GM18858 (cell line): ENCODE data around the gene HIBCH.

Source experiments
- ATAC-seq: cut with Tn5 transposase; IDR thresholded peaks from one replicate; pipeline ENCODE4 v1.9.1; 2021; ENCODE audit not compliant: unreplicated experiment

Gene HIBCH

DNA sequence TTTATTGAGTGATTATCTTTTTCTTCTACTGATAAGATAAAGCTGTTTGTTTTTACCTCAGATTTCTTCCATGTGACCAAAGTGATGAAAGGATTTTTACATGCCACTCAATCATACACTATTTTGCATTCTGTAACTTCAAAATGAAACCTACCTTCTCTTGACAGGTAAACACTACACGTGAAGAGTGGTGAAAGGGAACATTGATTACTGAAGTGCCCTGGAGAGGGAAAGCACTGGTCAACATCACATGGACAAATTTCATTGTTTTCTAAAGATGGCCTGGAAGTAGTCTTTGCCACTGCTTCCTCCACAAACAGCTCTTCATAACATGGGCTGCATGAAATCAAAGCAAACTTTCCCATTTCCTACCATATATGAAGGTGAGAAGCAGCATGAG is 120.1 kb downstream of the HIBCH start:
- ATAC-seq = no peak

DNA sequence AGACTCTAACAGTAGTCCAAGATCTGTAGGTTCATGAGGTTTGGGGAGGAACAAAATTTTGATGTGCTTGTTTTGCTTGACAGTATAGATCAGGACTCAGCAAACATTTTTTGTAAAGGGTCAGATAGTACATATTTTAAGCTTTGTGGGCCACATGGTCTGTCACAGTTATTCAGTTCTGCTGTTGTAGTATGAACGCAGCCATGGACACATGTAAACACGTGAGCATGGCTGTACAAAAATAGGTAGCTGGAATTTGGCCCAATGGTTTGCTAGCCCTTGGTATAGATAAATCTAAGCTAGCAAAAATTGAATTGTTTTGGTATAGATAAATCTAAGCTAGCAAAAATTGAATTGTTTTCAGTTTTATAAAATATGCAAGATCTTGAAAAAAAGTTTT is 120.5 kb downstream of the HIBCH start:
- no peak for ATAC-seq

DNA sequence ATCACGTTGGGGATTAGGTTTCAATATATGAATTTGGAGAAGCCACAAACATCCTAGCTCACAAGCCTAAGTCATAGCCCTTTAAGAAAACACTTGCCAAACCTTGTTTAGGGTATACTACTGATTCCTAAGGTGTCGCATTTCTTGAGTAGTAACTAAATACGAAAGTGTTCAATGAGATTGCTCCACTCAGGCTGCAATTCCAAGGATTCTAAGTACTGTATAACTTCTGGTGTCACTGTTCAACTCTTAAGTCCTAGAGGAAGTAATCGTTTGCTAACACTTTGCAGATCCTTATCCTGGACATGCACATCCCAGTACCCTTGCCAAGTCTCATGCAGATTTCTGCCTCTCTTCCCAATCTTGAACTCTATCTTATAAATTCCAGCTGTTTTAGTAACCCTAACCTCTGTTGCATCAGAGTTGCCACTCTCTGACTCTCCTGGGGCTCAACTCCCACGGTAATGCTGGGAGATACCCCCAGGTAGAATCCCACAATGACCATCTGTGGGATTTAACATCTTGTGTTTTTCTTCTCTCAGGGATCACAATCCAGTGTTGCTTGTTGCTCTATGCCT is 122.4 kb downstream of the HIBCH start:
- no peak for ATAC-seq

DNA sequence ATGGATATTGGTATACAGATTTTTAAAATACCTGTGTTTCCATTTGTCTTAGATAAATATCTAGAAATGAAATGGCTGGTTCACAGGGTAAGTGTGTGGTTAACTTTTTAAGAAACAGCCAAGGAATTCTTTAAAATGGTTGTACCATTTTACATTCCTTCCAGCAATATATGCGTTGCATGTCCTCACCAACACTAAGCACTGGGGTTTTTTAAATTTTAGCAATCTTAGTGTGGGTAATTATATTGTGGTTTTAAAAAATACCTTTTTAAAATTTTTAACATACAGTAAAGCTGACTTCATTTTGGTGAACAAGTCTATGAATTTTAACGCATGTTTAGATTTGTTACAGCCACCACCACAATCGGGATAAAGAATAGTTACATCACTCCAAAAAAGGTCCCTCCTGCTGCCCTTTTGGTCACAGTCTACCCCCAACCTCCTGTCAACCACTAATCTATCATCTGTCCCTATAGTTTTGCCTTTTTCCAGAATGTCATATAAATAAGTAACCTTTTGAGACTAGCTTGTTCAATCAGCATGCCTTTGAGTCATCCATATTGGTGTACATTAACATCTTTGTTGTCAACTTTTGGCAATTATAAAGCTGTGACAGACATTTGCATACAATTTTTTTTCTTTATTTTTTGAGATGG is 129.0 kb downstream of the HIBCH start:
- no peak for ATAC-seq

DNA sequence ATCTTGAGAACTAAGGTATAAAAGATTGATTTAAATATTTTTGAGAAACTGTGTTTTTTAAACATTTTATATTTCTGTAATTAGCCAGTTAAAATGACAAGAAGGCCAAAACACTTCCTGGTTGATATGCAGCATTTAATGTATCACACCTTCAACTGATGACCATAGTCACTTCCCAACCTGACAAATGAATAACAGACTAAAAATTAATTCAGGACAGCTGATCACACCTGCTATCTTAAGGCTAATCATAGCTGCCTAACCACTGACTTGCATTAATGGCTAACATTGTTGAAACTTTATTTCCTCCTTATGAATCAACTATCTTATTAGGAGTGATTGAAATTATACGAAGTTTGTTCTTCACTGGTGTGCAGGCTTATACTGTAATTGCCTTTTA is 131.3 kb downstream of the HIBCH start:
- no peak for ATAC-seq

DNA sequence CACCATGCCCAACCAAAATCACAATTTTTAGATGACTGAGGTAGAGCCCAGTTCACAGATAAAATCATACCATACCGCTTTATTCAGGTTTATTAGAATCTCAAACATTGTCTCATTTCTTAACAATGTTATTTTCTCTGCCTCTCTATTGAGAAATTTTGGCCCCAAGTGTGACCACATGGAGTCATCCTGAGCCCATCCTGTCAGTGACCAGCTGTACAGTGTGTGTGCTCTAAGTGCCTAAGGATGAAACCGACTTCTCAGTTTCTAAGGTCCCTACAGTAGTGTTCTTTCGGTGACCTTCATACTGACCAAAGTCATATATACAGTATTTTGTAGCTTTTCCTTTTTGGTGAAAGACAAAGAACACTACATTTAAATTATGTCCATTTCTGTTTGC is 133.4 kb downstream of the HIBCH start:
- no peak for ATAC-seq

DNA sequence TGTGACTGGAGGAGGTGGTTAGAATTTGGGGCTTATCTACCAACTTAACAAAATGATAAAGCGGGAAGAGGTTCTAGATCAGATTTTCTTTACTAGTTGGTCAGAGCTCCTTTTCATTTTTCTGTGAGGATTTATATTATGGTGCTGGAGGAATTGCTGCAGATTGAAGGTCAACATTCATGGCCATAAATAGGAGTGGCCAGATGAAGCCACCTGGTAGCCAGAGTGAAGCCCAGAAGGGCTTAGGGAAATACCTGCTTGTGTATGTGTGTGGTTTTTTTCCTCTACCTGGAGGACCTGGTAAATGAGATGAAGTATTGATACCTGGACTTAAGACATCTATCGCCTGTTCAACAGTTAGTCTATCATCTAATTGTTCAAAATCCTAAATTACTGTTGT is 134.2 kb downstream of the HIBCH start:
- no peak for ATAC-seq

DNA sequence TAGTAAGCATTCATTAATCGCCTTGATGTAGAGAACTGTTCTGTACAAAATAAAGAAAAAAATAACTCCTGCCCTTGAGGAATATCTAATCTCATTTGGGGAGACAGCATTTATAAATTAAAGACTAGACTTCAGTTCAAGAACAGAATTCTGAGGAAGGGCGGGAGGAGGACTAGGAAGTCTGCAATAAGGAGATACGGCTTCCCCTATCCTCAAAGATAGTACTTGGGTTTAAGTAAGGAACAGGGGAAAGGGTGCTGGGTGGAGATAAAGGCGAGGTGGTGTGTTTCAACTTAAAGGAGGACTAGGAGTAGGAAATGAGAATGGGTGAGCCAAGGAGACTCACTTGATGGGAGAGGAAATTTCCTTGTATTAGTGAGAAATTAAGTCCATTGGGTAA is 135.2 kb downstream of the HIBCH start:
- no peak for ATAC-seq

DNA sequence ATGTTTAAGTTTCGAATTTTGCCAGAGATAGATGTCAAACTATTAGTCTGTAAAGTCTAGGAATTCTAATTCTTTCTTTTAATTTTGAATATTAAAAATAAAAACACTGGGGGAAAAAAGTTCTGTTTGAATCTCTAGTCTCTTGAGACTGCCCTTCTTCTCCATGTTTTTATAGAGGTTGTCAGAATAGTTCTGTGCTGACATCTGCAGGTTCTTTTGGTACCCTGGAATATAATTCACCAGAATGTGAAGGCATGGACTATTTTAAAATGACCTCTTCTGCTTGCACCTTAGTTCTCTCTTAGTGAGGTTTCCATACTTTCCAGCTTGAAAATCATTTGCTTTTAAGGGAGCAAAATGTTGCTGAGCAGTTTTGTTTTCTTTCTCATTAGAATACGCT is 136.1 kb downstream of the HIBCH start:
- ATAC-seq = no peak

DNA sequence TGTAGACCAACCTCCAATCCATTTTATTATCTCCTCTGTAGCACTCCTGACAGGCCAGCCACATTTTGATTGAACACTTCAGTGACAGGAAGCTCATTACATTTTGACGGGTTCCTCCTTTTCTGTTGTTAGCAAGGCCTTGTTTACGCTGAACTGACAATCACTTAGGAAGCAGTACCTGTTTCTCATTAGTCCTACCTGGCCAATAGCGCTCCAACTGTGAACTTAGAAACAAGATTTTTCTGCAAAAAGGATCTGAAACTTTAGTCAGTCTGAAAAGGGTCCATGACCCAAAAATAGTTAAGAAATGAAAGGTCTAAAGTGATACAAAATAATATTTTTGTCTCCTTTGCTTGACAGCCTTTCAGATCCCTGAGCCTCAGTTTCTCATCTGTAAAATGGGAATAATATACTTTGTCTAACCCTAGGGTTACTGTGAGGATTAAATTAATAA is 137.5 kb downstream of the HIBCH start:
- peak; percentile 26 for ATAC-seq

DNA sequence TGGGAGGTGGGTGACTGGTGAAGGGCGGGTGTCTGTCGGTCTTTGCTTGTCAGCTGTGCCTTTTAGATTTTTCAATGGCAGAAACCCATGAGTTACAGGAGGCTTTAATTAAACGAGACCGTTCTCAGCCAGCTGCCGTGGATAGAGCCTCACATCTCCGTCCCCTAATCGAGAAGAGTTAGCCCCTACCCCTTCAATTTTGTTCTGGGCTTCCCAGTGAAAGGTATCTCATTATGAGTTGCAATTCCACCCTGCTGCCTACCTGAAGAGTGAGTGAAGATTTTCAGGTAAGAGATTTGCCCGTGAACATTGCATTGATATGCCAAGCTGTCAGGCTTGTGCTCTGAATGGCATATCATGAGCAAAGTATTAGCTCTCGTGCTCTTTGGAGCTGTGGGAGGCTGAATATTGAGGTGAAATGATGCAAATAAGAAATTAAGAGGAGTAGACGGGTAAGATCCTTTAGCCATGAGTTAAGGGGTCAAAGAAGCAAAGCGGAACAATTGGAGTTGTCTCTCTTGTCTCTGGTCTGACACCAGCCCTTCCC is 138.4 kb downstream of the HIBCH start:
- ATAC-seq = no peak

DNA sequence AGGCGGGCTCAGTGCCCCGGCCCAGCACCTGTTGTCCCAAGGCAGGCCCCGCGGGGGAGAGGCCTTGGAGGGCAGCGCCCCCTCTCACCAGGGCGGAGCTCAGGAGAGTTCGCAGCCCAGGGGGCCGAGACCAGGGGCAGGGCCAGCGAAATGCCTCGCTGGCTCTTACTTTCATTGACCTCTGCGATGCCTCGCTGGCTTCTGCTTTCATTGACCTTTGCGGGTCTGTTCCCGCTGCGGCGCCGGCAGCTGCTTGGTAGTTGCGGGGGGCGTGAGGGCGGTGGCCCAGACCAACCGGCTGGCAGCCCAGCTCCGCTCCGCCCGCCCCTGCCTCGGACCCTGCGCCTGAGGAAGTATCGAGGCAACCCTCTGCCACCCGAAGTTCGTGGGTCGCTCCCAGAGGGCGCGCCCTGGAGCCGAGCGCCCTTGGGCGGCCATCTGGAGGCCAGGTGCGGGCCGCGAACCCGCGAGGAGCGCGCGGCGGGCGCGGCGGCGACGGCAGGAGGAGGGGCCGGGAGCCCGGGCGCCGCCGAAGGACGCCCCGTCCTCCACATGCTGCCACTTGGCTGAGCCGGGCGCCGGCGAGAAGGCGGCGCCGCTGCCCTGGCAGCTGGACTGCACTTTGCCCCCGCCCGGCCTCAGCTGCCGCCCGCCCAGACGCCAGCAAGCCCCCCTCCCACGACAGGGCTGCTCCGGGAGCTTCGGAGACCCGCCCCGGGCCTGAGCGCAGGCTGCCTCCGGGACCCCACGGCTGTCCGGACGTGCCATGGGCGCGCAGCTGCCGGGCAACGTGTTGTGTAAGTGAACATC is 139.1 kb downstream of the HIBCH start:
- ATAC-seq = peak; percentile 62

DNA sequence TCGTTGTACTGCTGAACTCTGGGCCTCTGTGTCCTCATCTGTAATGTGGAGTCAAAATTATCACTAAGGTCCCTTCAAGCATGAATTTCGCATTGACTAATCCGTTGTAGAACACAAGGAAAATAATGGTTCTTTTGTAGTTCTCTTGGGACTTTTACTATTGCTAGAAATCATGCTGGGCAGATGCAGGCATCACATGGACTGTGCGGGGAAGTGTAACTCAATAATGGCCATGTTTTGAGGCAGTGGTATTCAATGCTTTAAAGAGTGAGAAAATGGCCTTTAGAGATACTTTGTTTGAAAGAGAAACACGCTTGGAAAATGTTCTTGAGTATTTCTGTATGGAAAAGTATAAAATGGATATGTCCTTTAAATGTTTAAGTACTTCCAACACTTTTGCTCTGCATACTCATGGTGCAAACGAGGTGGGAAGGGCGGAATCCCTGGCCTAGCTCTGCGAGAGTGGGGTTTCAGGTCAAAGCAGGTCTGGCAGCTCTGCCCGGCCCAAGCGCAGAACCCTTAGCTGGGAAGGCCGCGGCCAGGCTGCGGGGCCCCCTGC is 139.8 kb downstream of the HIBCH start:
- ATAC-seq = peak; percentile 29

DNA sequence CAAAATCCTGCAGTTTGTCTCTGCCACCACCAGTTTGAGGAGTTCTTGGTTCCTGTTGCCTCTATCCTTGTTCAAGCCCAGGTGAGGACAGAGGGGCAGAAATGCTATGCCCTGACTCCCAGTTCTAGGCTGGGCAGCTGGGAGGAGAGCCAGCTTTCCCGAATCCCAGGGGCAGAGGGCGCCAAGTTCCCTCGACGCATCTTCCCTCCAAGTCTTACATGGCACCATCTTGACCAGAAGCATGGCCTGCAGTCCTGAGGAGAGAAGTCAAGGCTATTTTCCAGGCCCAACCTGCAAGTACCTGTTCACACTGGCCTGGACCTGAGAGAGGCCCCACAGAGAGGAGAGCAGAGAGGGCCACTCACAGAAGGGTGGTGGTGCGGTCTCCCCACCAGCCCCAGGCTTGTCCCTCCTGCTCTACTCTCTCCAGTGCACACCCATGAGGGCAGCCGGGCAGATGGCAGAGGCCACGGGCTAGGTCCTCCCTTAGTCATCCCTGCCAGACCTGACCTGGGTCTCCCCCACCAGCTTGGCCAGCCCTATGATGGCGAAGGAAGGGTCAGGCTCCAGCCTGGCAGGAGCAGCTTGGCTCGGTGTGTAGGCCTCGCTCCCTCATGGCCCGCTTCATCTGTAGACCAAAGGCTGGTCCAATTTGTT is 141.4 kb downstream of the HIBCH start:
- ATAC-seq = no peak

DNA sequence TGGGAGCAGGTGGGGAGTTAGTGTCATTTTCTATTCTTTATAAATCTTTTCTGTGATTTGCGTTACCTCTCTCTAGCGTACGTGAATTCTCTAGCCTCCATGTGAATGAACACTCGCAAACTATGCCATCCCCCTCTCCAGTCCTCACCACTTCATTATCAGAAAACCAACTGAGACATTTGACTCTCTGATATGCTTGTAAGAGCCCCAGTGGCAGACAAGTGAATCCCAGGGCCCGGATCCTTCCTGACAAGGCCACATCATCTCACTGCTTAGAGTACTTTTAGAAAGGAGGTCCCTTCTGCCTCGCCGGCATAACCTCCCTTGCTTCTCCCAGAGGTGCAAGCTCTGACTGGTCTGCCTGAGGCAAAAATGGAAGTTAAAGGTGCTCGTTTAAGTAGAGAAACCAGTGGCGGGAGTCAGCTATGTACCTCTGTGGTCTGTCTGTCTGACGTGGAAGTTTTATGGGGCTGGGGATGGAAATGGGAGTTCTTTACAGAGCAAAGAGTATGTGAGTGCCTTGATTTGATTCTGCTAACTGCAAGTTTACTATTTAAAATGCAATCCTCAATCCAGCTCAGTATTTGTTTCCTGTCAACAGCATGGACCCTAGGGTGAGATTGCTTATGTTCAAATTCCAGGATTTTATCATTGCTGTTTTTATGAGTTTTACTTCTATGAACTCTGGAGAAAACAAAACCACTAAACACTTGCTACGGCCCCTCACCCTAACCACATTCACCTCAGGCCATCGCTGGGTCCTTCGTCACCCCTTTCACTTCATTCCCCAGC is 142.2 kb downstream of the HIBCH start:
- no peak for ATAC-seq

DNA sequence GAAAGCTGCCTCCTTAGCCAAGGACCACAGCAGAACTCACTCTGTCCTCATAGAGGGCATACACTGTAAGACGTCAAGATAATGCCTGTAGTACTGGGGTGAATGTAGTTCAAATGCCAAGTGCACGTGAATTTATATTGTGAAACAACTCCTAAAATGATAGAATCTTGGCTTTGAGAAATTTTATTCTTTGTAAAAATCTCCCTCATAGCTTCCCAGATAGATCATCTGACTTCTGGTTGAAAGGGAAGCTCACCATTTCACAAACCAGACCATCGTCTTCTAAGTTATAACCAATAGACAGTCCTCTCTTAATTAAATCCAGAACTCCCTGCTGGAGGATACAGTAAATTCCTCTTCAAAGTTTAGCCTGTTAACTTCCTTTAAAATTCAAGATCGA is 146.2 kb downstream of the HIBCH start:
- ATAC-seq = no peak

DNA sequence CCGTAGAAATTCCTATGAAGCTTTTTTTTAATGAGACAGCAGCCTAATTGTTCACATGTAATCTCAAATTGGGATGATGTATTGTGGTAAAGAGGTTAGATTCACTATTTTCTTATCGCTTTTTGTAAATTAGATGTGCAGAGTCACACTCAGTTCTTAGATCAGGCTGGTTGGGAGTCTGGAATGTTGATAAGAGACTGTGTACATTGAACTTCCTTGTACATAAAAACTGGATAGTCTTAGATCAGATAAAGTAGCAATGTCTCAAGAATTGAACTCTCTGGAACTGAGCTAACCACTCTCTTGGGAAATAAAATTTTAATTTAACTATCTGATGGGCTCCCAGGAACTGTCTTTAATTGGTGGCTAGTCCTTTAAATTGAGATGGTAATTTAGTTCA is 149.0 kb downstream of the HIBCH start:
- ATAC-seq = no peak

DNA sequence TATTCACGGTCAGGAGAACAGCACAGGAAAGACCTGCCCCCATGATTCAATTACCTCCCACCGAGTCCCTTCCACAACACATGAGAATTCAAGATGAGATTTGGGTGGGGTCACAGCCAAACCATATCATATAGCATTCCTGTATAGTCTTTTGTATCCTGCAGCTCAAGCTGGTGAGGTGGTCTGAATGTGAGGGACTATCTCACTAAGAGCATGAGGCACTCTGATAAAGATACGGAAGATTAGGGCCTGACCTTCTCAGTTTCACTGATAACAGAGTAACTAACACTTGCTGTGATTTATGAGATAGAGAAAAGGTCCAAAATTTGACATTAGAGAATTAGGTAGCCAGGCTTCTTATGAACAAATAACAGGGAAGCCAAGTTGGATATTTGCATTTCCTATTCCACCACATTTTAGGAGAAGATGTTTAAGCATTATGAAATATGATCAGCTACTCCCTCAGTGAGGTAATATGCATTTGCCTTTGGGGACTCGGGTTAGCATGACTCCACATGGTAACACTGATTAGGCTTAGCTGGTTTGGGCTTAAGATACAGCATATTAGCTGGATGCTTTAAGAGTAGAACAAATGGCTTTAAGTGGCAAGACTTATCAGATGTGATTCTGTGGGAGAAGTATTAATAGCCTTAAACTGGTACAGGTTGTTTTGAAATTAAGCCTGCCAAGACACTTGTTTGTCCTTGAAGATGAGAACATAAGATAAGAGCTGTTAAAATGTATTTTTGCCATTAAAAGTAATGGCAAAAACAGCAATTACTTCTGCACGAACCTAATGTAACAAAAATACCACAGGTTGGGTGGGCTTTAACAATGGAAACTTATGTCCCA is 150.2 kb downstream of the HIBCH start:
- no peak for ATAC-seq

DNA sequence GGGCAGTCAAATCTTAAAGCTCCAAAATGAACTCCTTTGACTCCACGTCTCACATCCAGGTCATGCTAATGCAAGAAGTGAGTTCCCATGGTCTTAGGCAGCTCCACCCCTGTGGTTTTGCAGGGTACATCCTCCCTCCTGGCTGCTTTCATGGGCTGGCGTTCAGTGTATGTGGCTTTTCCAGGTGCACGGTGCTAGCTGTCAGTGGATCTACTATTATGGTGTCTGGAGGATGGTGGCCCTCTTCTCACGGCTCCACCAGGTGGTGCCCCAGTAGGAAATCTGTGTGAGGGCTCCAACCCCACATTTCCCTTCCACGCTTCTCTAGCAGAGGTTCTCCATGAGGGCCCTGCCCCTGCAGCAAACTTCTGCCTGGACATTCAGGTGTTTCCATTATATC is 151.9 kb downstream of the HIBCH start:
- ATAC-seq = no peak
